ENCODE measurements around the gene SGMS1.
A peak's percentile ranks its signal among the peaks of the same experiment; 100 is the strongest.
"Not testable (repeated sequence)": the region's sequence is repeated elsewhere in the genome, so short reads cannot be mapped to it uniquely, and the experiment has no call there.

The SGMS1 gene

GRCh38 chr10:50501924-50502452, 121.8 kb downstream of the SGMS1 start:
- DNase-seq = no peak

- DNase-seq = no peak
These were observed 122.3 kb downstream of the SGMS1 start for GRCh38 chr10:50501478-50501877.

- no peak for DNase-seq
These were observed 125.3 kb downstream of the SGMS1 start for GRCh38 chr10:50498465-50498864.

GRCh38 chr10:50497758-50498157, 126.0 kb downstream of the SGMS1 start:
- no peak for DNase-seq

- no peak for DNase-seq
These were observed 127.5 kb downstream of the SGMS1 start for GRCh38 chr10:50496228-50496627.

GRCh38 chr10:50490241-50490640, 133.5 kb downstream of the SGMS1 start:
- DNase-seq = peak; percentile 17

- not testable (repeated sequence) for DNase-seq
These were observed 139.2 kb downstream of the SGMS1 start for GRCh38 chr10:50484550-50484949.

GRCh38 chr10:50480054-50481007, 143.4 kb downstream of the SGMS1 start:
- DNase-seq = no peak

- DNase-seq = no peak
These were observed 146.2 kb downstream of the SGMS1 start for GRCh38 chr10:50477287-50478203.

GRCh38 chr10:50473756-50474155, 150.0 kb downstream of the SGMS1 start:
- no peak for DNase-seq

- DNase-seq = no peak
These were observed 150.8 kb downstream of the SGMS1 start for GRCh38 chr10:50472914-50473313.

GRCh38 chr10:50471583-50471975, 152.2 kb downstream of the SGMS1 start:
- no peak for DNase-seq

- DNase-seq = no peak
These were observed 152.8 kb downstream of the SGMS1 start for GRCh38 chr10:50470798-50471582.

- no peak for DNase-seq
These were observed 153.4 kb downstream of the SGMS1 start for GRCh38 chr10:50470345-50470744.

- DNase-seq = no peak
These were observed 154.0 kb downstream of the SGMS1 start for GRCh38 chr10:50469778-50470193.

- DNase-seq = no peak
These were observed 154.5 kb downstream of the SGMS1 start for GRCh38 chr10:50469288-50469687.

GRCh38 chr10:50467209-50467608, 156.5 kb downstream of the SGMS1 start:
- DNase-seq = no peak

- no peak for DNase-seq
These were observed 159.7 kb downstream of the SGMS1 start for GRCh38 chr10:50464004-50464409.

- DNase-seq = no peak
These were observed 161.9 kb downstream of the SGMS1 start for GRCh38 chr10:50461834-50462233.

GRCh38 chr10:50461123-50461522, 162.6 kb downstream of the SGMS1 start:
- no peak for DNase-seq

GRCh38 chr10:50456719-50457118, 167.0 kb downstream of the SGMS1 start:
- no peak for DNase-seq

GRCh38 chr10:50453940-50454339, 169.8 kb downstream of the SGMS1 start:
- DNase-seq = no peak
